ENCODE data around the gene UBR4.

UBR4 gene

GRCh38 chr1:19054216-19054615, 155.8 kb downstream of the UBR4 start:
- DNase-seq: no peak

GRCh38 chr1:19053486-19053885, 156.6 kb downstream of the UBR4 start:
- DNase-seq: no peak

- no peak for DNase-seq
These were observed 160.3 kb downstream of the UBR4 start for GRCh38 chr1:19049798-19050197.

GRCh38 chr1:19049128-19049768, 160.8 kb downstream of the UBR4 start:
- no peak for DNase-seq

- no peak for DNase-seq
These were observed 162.9 kb downstream of the UBR4 start for GRCh38 chr1:19046972-19047731.

- no peak for DNase-seq
These were observed 163.9 kb downstream of the UBR4 start for GRCh38 chr1:19045898-19046880.

GRCh38 chr1:19044975-19045831, 164.9 kb downstream of the UBR4 start:
- peak; percentile 91 for DNase-seq

- no peak for DNase-seq
These were observed 165.6 kb downstream of the UBR4 start for GRCh38 chr1:19044471-19044870.

GRCh38 chr1:19043579-19044443, 166.3 kb downstream of the UBR4 start:
- no peak for DNase-seq

GRCh38 chr1:19042675-19043578, 167.1 kb downstream of the UBR4 start:
- no peak for DNase-seq

GRCh38 chr1:19040010-19040680, 169.9 kb downstream of the UBR4 start:
- DNase-seq: no peak

- no peak for DNase-seq
These were observed 171.3 kb downstream of the UBR4 start for GRCh38 chr1:19038732-19039131.

- DNase-seq: no peak
These were observed 172.0 kb downstream of the UBR4 start for GRCh38 chr1:19038096-19038495.

- DNase-seq: no peak
These were observed 172.4 kb downstream of the UBR4 start for GRCh38 chr1:19037659-19038058.

- no peak for DNase-seq
These were observed 173.1 kb downstream of the UBR4 start for GRCh38 chr1:19036813-19037605.

GRCh38 chr1:19036041-19036812, 173.8 kb downstream of the UBR4 start:
- no peak for DNase-seq

- DNase-seq: no peak
These were observed 174.6 kb downstream of the UBR4 start for GRCh38 chr1:19035377-19036040.
